ENCODE data around the gene PROKR2. TPM values are rescaled to one million over a fixed set of nuclear protein-coding genes. Genes with fewer than 3 reads are reported as not detected.

The PROKR2 gene
- total RNA-seq, 1 experiment from 2014 or later: not detected

DNA sequence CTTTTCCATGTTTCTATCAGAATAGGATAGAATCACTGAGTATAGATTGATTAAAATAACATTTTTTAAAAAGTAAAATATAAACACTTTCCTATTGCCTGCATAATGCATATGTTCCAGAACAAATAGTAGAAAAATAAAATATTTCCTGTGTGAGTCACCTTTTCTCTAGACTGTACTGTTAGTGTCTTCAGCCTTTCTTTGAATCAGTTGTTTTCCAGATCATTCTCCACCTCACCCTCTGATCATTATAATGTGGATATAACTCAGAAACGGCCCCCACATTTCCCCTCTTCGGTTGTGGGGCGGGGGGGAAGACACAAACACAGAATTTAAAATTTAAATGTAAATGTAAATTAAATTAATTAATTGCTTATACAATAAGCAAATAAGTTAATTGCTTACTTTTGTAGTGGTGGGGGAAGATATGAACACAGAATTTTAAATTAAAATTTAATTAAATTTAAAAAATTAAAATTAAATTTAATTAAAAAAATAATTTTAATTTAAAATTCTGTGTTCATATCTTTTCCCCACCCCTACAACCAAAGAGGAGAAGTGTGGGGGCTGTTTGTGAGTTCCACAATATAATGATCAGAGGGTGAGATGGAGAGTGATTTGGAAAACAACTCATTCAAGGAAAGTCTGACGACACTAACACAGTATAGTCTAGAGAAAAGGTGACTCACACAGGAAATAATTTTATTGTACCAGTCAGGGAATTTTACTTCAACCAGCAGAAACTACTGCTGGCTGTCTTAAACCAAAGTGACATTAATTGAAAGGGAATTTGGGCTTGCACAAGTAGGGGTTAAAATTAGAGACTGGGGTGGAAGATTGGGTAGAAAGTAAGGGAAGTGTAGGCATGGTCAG lies 37.1 kb upstream of the PROKR2 start:
- H3K27me3 ChIP-seq (ENCODE audit: insufficient read depth, low read depth): peaks cover 49% of the 10 kb centered on the region
- H2AFZ ChIP-seq: no peak overlapping the region
- no peaks in the 10 kb centered on the region for H3F3A ChIP-seq (ENCODE audit: insufficient read depth, low read depth)
- no peaks in the 10 kb centered on the region for H3K79me2 ChIP-seq (ENCODE audit: low read depth)
- ChIA-PET POLR2A (ENCODE audit: unreplicated experiment) (no interaction called here), CTCF (no interaction called here)
- no peak overlapping the region for H3K27ac ChIP-seq
- H3K4me3 ChIP-seq: no peak overlapping the region
- intact Hi-C loops (cut with micrococcal nuclease; ENCODE audit: unreplicated experiment): no loop called here
- no peaks in the 10 kb centered on the region for H3K9me3 ChIP-seq (ENCODE audit: insufficient read depth, low read depth)
- no peak overlapping the region for H3K4me2 ChIP-seq
- DNase-seq: no peak
- H4K20me1 ChIP-seq (ENCODE audit: insufficient read depth): no peaks in the 10 kb centered on the region
- TF ChIP-seq, protein P1, sequence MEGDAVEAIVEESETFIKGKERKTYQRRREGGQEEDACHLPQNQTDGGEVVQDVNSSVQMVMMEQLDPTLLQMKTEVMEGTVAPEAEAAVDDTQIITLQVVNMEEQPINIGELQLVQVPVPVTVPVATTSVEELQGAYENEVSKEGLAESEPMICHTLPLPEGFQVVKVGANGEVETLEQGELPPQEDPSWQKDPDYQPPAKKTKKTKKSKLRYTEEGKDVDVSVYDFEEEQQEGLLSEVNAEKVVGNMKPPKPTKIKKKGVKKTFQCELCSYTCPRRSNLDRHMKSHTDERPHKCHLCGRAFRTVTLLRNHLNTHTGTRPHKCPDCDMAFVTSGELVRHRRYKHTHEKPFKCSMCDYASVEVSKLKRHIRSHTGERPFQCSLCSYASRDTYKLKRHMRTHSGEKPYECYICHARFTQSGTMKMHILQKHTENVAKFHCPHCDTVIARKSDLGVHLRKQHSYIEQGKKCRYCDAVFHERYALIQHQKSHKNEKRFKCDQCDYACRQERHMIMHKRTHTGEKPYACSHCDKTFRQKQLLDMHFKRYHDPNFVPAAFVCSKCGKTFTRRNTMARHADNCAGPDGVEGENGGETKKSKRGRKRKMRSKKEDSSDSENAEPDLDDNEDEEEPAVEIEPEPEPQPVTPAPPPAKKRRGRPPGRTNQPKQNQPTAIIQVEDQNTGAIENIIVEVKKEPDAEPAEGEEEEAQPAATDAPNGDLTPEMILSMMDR (conservative IDR thresholded peaks at IDR 0.05): no peak
- no peak for TF ChIP-seq EZH2 (IDR thresholded peaks at IDR 0.05; ENCODE audit: low read depth)
- H3K9me2 ChIP-seq (ENCODE audit: insufficient read depth): no peaks in the 10 kb centered on the region
- no TSS peak for BruUV-seq (replicated peaks)
- no peaks in the 10 kb centered on the region for H3K36me3 ChIP-seq (ENCODE audit: low read depth)
- no peaks in the 10 kb centered on the region for H3K4me1 ChIP-seq (replicated peaks; ENCODE audit: insufficient read depth)

DNA sequence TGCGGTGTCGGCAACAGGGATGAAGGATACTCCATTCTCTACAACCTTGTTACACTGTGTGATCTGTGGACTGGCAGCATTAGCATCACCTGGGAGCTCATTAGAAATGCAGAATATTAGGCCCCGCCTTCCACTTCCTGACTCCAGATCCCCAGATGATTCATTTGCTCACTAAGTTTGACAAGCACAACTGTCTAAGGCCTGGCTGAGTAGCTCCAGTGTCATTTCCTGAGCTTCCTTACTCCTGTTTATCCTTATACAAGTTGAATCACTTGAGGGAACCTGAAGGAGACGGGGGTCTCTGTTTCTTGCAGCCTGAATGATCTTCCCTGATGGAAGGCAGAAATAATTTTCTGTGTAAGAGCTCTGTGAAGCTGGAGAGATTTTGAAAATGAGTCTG lies 32.7 kb upstream of the PROKR2 start:
- no peak overlapping the region for H3K4me2 ChIP-seq
- H3K79me2 ChIP-seq (ENCODE audit: low read depth): no peaks in the 10 kb centered on the region
- no peak for TF ChIP-seq EZH2 (IDR thresholded peaks at IDR 0.05; ENCODE audit: low read depth)
- TF ChIP-seq, protein P1 (conservative IDR thresholded peaks at IDR 0.05): no peak
- H3K4me1 ChIP-seq (replicated peaks; ENCODE audit: insufficient read depth): no peaks in the 10 kb centered on the region
- CTCF ChIA-PET: interaction anchor here (0.5 kb wide), 1 partner anchor 163 kb away, joined by 3 read pairs; no protein-coding TSS in a partner anchor
- H3K4me3 ChIP-seq: no peak overlapping the region
- H3K9me3 ChIP-seq (ENCODE audit: insufficient read depth, low read depth): no peaks in the 10 kb centered on the region
- intact Hi-C loops (cut with micrococcal nuclease; ENCODE audit: unreplicated experiment): no loop called here
- DNase-seq: no peak
- H2AFZ ChIP-seq: no peak overlapping the region
- no peaks in the 10 kb centered on the region for H3K36me3 ChIP-seq (ENCODE audit: low read depth)
- BruUV-seq (replicated peaks): no TSS peak
- H3F3A ChIP-seq (ENCODE audit: insufficient read depth, low read depth): no peaks in the 10 kb centered on the region
- H3K9me2 ChIP-seq (ENCODE audit: insufficient read depth): no peaks in the 10 kb centered on the region
- H3K27ac ChIP-seq: no peak overlapping the region
- peaks cover 51% of the 10 kb centered on the region for H3K27me3 ChIP-seq (ENCODE audit: insufficient read depth, low read depth)
- POLR2A ChIA-PET (ENCODE audit: unreplicated experiment): no interaction called here
- no peaks in the 10 kb centered on the region for H4K20me1 ChIP-seq (ENCODE audit: insufficient read depth)

GRCh38 chr20:5342021-5342420 lies 25.3 kb upstream of the PROKR2 start:
- DNase-seq: no peak
- no peaks in the 10 kb centered on the region for H3K27me3 ChIP-seq (ENCODE audit: insufficient read depth, low read depth)
- intact Hi-C loops (cut with micrococcal nuclease; ENCODE audit: unreplicated experiment): no loop called here
- H3F3A ChIP-seq (ENCODE audit: insufficient read depth, low read depth): no peaks in the 10 kb centered on the region
- H3K9me2 ChIP-seq (ENCODE audit: insufficient read depth): no peaks in the 10 kb centered on the region
- H3K27ac ChIP-seq: no peak overlapping the region
- no peaks in the 10 kb centered on the region for H3K4me1 ChIP-seq (replicated peaks; ENCODE audit: insufficient read depth)
- H3K4me2 ChIP-seq: no peak overlapping the region
- TF ChIP-seq, protein P1 (conservative IDR thresholded peaks at IDR 0.05): no peak
- TF ChIP-seq EZH2 (IDR thresholded peaks at IDR 0.05; ENCODE audit: low read depth): no peak
- H3K79me2 ChIP-seq (ENCODE audit: low read depth): no peaks in the 10 kb centered on the region
- no peak overlapping the region for H3K4me3 ChIP-seq
- no peaks in the 10 kb centered on the region for H3K36me3 ChIP-seq (ENCODE audit: low read depth)
- no peak overlapping the region for H2AFZ ChIP-seq
- H3K9me3 ChIP-seq (ENCODE audit: insufficient read depth, low read depth): no peaks in the 10 kb centered on the region
- ChIA-PET CTCF (no interaction called here), POLR2A (ENCODE audit: unreplicated experiment) (no interaction called here)
- BruUV-seq (replicated peaks): no TSS peak
- no peaks in the 10 kb centered on the region for H4K20me1 ChIP-seq (ENCODE audit: insufficient read depth)

Measured in PC-9 (cell line).